Gastrocnemius medialis (tissue), 4 donors: ENCODE measurements around the gene TFAP2B. TPM values are rescaled to one million over a fixed set of nuclear protein-coding genes. Genes with fewer than 3 reads are reported as not detected.

Experiments
- ATAC-seq, 2 donors: fragments of 150-250 bp; one replicate each; pipeline ENCODE4 v1.9.1; 2016
- DNase-seq, 2 donors: peaks; one replicate each; pipeline ENCODE4 v3.0.0-alpha.2; 2019
- H3K27ac ChIP-seq, 4 donors: fragments of 200-600 bp; sonication (generic); 1 replicate in 1 of 4; 2 replicates in 3 of 4; pipeline ENCODE4 v1.5.1; 2016 to 2018; ENCODE audit warnings: mild to moderate bottlenecking in 2 of 4, moderate library complexity in 1 of 4
- H3K27me3 ChIP-seq, 3 donors: fragments of 200-600 bp; sonication (generic) in 2 of 3; 1 replicate in 1 of 3; 2 replicates in 2 of 3; pipeline versions ENCODE4 v1.5.1 to v1.6.0; 2016 to 2019; ENCODE audit warnings: mild to moderate bottlenecking in 1 of 3, moderate library complexity in 1 of 3
- H3K36me3 ChIP-seq, 2 donors: fragments of 200-600 bp; sonication (generic) in 1 of 2; one replicate each; pipeline ENCODE4 v1.5.1; 2017 to 2018
- H3K4me1 ChIP-seq, 2 donors: fragments of 200-600 bp; sonication (generic) in 1 of 2; one replicate each; pipeline ENCODE4 v1.5.1; 2016 to 2017; ENCODE audit warnings: mild to moderate bottlenecking in 2 of 2
- H3K4me3 ChIP-seq, 4 donors: fragments of 200-600 bp; sonication (generic) in 3 of 4; 1 replicate in 1 of 4; 2 replicates in 3 of 4; pipeline ENCODE4 v1.5.1; 2016 to 2019; ENCODE audit warnings: mild to moderate bottlenecking in 2 of 4
- H3K9me3 ChIP-seq, 3 donors: fragments of 200-600 bp; sonication (generic) in 2 of 3; 1 replicate in 1 of 3; 2 replicates in 2 of 3; pipeline ENCODE4 v1.5.1; 2016 to 2019
- CTCF ChIP-seq, 5 experiments: fragments of 450-650 bp in 3 of 5; fragments of 200-600 bp in 2 of 5; sonication (generic) in 2 of 5; IDR thresholded peaks in 4 of 5; conservative IDR thresholded peaks in 1 of 5; 1 replicate in 4 of 5; 2 replicates in 1 of 5; pipeline ENCODE4 v1.5.1; 2016 to 2019; ENCODE audit warnings: antibody characterized with exemption in 5 of 5, mild to moderate bottlenecking in 3 of 5, moderate library complexity in 3 of 5
- POLR2A ChIP-seq, 2 donors: fragments of 450-650 bp; IDR thresholded peaks; one replicate each; pipeline ENCODE4 v1.6.1; 2017; ENCODE audit warnings: antibody characterized with exemption in 2 of 2, mild to moderate bottlenecking in 2 of 2, moderate library complexity in 2 of 2
- in situ Hi-C, 4 donors: fragments of 200-750 bp; cut with MboI; loops; one replicate each; pipeline versions ENCODE4 v1.15.0 to v1.8.0; 2017; ENCODE audit warnings: low sequenced_read_pairs in 4 of 4
- intact Hi-C: fragments of 100-400 bp; cut with DNase I; formaldehyde crosslinking; loops from one replicate; pipeline ENCODE4 v1.15.1; 2023; ENCODE audit warnings: low total_unique reads
- total RNA-seq, 4 donors: library from RNA; depleted of rRNA; stranded (reverse); fragments of >200 nt; gene quantifications; one replicate each; pipeline versions ENCODE4 v1.1.0 to v1.2.3, GENCODE V29; 2016

The TFAP2B gene
- total RNA-seq, 4 donors from 2014 or later: not detected

DNA sequence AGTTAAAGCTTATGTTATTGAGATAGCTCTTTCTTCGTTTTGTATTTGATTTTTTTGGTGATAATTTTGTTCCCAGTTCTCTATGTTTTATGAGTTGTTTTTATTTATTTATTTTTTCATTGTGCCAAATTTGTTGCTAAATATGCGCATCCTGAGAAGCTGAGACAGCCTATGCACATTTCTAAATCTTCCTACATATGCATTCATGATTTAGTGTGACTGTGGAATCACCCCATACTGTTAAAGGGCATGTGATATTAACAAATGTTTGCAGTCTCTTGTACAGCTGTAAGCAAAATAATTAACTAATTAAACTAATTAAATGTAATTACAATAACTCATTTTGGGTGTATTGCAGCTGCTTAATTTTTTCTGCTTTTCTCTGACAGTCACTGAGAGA, 10.4 kb downstream of the TFAP2B start:
- ATAC-seq (no peak), DNase-seq (no peak)
- no peak for TF ChIP-seq CTCF (IDR thresholded peaks at IDR 0.05 in 4 of 5, conservative IDR thresholded peaks at IDR 0.05 in 1 of 5)
- H3K27me3 ChIP-seq: peaks cover 49 to 71% (median 52%) of the 10 kb centered on the region in 3 donors
- H3K4me3 ChIP-seq: no peak overlapping the region
- no peaks in the 10 kb centered on the region for H3K36me3 ChIP-seq
- no peak overlapping the region for H3K27ac ChIP-seq
- H3K4me1 ChIP-seq: no peaks in the 10 kb centered on the region
- H3K9me3 ChIP-seq: no peaks in the 10 kb centered on the region
- intact Hi-C loops: no loop called here
- in situ Hi-C loops: no loop called here

- DNase-seq (no peak), ATAC-seq (no peak)
- no peaks in the 10 kb centered on the region for H3K9me3 ChIP-seq
- in situ Hi-C loops: no loop called here
- no peak overlapping the region for H3K27ac ChIP-seq
- no peak for TF ChIP-seq CTCF (IDR thresholded peaks at IDR 0.05 in 4 of 5, conservative IDR thresholded peaks at IDR 0.05 in 1 of 5)
- no peak for TF ChIP-seq POLR2A (IDR thresholded peaks at IDR 0.05)
- intact Hi-C loops: no loop called here
- peaks cover 40 to 72% (median 43%) of the 10 kb centered on the region in 3 donors for H3K27me3 ChIP-seq
- H3K4me3 ChIP-seq: no peak overlapping the region
- no peaks in the 10 kb centered on the region for H3K36me3 ChIP-seq
- H3K4me1 ChIP-seq: no peaks in the 10 kb centered on the region
Measured at GRCh38 chr6:50829898-50830444, 11.3 kb downstream of the TFAP2B start.

DNA sequence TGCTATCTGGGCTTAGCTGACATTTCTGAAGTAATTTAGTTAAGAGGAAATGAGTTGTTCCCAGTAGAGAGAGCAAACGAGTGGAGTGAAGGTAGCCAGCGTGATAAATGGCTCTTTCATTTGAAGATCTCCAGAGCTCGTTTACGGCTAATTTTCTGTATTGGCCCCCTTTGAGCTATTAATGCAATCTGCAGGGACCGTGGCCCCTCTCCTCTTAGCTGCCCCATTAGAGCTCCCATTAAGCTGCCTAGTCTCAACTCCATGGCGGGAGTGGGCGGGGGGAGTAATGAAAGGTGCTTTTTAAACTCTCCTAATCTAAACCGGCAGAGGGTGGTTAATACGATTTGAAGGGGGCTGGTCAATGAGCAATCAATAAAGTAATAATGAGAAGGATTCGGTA, 12.5 kb downstream of the TFAP2B start:
- no peak for DNase-seq
- TF ChIP-seq POLR2A (IDR thresholded peaks at IDR 0.05) (no peak), CTCF (IDR thresholded peaks at IDR 0.05 in 4 of 5, conservative IDR thresholded peaks at IDR 0.05 in 1 of 5) (no peak)
- ATAC-seq: no peak
- Histone ChIP-seq H3K27me3 (peaks cover 30 to 64% (median 40%) of the 10 kb centered on the region in 3 donors), H3K36me3 (no peaks in the 10 kb centered on the region), H3K27ac (no peak overlapping the region), H3K9me3 (no peaks in the 10 kb centered on the region), H3K4me3 (no peak overlapping the region), H3K4me1 (no peaks in the 10 kb centered on the region)
- in situ Hi-C loops: no loop called here
- intact Hi-C loops: no loop called here

DNA sequence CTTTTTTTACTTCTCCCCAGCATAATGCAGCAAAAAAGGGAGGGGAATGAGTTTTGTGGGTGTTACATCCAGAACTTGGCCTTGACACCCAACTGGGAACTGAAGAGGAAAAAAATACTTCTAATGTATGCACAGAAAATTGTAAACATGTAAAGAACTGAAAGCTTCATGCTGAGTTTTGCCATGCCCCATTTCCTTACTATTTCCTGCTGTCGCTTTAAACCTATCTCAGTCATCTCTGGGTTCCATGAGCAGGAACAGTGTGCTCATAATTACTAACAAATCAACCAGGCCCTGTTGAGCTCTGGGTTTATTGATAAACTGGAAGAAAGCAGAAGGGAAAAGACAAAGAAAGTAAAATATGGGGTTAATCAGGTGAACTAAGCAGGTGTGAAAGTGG, 14.2 kb downstream of the TFAP2B start:
- H3K4me1 ChIP-seq: no peaks in the 10 kb centered on the region
- H3K27me3 ChIP-seq: peaks cover 28 to 62% (median 41%) of the 10 kb centered on the region in 3 donors
- intact Hi-C loops: no loop called here
- no peak overlapping the region for H3K27ac ChIP-seq
- H3K9me3 ChIP-seq: no peaks in the 10 kb centered on the region
- in situ Hi-C loops: no loop called here
- H3K4me3 ChIP-seq: no peak overlapping the region
- TF ChIP-seq CTCF (IDR thresholded peaks at IDR 0.05 in 4 of 5, conservative IDR thresholded peaks at IDR 0.05 in 1 of 5): no peak
- no peak for TF ChIP-seq POLR2A (IDR thresholded peaks at IDR 0.05)
- no peak for DNase-seq
- ATAC-seq: no peak
- no peaks in the 10 kb centered on the region for H3K36me3 ChIP-seq

DNA sequence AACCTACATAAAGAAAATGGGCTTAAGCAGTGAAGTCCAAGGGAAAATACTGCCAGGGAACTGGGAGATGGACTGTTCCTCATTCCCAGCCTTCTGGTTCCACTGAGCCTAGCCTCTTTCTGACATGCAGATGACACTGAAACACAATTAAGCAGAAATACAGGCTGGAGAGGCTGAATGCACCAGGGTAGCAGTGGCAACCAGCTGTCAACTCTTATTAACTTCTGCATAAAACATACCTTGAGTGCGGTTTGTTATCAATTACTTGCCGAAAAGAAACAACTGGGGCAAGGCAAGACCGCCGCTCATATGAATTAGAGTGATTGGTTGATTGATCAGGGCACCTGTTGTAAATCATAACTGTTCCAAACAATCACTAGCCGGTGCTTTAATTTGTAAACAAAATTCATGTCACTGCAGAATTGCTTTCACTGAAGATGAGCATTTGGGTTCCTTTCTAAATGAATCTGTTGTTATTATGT, 16.3 kb downstream of the TFAP2B start:
- TF ChIP-seq POLR2A (IDR thresholded peaks at IDR 0.05) (no peak), CTCF (IDR thresholded peaks at IDR 0.05 in 4 of 5, conservative IDR thresholded peaks at IDR 0.05 in 1 of 5) (no peak)
- no peak for ATAC-seq
- DNase-seq: no peak
- Histone ChIP-seq H3K36me3 (no peaks in the 10 kb centered on the region), H3K9me3 (no peaks in the 10 kb centered on the region), H3K27me3 (peaks cover 20 to 67% (median 45%) of the 10 kb centered on the region in 3 donors), H3K4me1 (no peaks in the 10 kb centered on the region), H3K27ac (no peak overlapping the region), H3K4me3 (no peak overlapping the region)
- in situ Hi-C loops: no loop called here
- intact Hi-C loops: no loop called here
